ENCODE measurements around the gene MED17. TPM values are rescaled to one million over a fixed set of nuclear protein-coding genes. Genes with fewer than 3 reads are reported as not detected.

Gene MED17
- total and polyA plus RNA-seq, 2 of the 13 experiments (the other 11 are each of a cell fraction or from before 2014, with no cell fraction given), result 23.1 to 37.0 TPM

- TF ChIP-seq BCLAF1 (IDR thresholded peaks at IDR 0.05) (no peak), ZNF772 (CRISPR knock-in tag; IDR thresholded peaks at IDR 0.05) (peak; percentile 93), ZNF558 (CRISPR knock-in tag; IDR thresholded peaks at IDR 0.05; ENCODE audit: borderline replicate concordance) (no peak; the same call in 1 of the 2 replicates), SRSF9 (IDR thresholded peaks at IDR 0.05; ENCODE audit: borderline replicate concordance, insufficient read depth, low read depth, low read length, poor library complexity, severe bottlenecking) (no peak), RNF2 (conservative IDR thresholded peaks at IDR 0.05; ENCODE audit: low read depth) (no peak), ZNF563 (CRISPR knock-in tag; IDR thresholded peaks at IDR 0.05) (0 out of 2 replicates have a peak, but pooled peaks have one; percentile 66), NRL (CRISPR knock-in tag; IDR thresholded peaks at IDR 0.05; ENCODE audit: borderline replicate concordance) (no peak), ZIK1 (CRISPR knock-in tag; IDR thresholded peaks at IDR 0.05; ENCODE audit: borderline replicate concordance, low read depth) (no peak), REL (CRISPR knock-in tag; conservative IDR thresholded peaks at IDR 0.05) (no peak), ZNF75D (CRISPR knock-in tag; IDR thresholded peaks at IDR 0.05; ENCODE audit: borderline replicate concordance) (no peak), ZBTB2 (CRISPR knock-in tag; IDR thresholded peaks at IDR 0.05; ENCODE audit: low read depth) (no peak), DBP (CRISPR knock-in tag; IDR thresholded peaks at IDR 0.05; ENCODE audit: not compliant biosample characterization) (no peak), ZNF670 (CRISPR knock-in tag; IDR thresholded peaks at IDR 0.05; ENCODE audit: borderline replicate concordance) (no peak), ZFP36L2 (CRISPR knock-in tag; IDR thresholded peaks at IDR 0.05) (peak; percentile 73; the same call in 1 of the 2 replicates), ZNF224 (CRISPR knock-in tag; IDR thresholded peaks at IDR 0.05) (no peak), SMARCC2 (IDR thresholded peaks at IDR 0.05) (no peak), SNAPC2 (CRISPR knock-in tag; IDR thresholded peaks at IDR 0.05) (no peak), ZNF782 (CRISPR knock-in tag; IDR thresholded peaks at IDR 0.05; ENCODE audit: borderline replicate concordance) (peak; percentile 89; the same call in 1 of the 2 replicates), ZNF207 (IDR thresholded peaks at IDR 0.05; ENCODE audit: borderline replicate concordance) (no peak)
- TF ChIP-seq, protein P1, sequence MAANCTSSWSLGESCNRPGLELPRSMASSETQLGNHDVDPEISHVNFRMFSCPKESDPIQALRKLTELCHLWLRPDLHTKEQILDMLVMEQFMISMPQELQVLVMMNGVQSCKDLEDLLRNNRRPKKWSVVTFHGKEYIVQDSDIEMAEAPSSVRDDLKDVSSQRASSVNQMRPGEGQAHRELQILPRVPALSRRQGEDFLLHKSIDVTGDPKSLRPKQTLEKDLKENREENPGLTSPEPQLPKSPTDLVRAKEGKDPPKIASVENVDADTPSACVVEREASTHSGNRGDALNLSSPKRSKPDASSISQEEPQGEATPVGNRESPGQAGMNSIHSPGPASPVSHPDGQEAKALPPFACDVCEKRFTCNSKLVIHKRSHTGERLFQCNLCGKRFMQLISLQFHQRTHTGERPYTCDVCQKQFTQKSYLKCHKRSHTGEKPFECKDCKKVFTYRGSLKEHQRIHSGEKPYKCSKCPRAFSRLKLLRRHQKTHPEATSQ (CRISPR knock-in tag; IDR thresholded peaks at IDR 0.05; ENCODE audit: borderline replicate concordance), result no peak
Measured at GRCh38 chr11:93773045-93773477, 11.0 kb upstream of the MED17 start (continued).

Data from HepG2 (cell line).